ENCODE measurements around the gene MIEF2. TPM values are rescaled to one million over a fixed set of nuclear protein-coding genes. Genes with fewer than 3 reads are reported as not detected.

The MIEF2 gene
- total RNA-seq, 1 experiment from 2014 or later: 11.2 TPM

- no peak overlapping the region for H3K27ac ChIP-seq (ENCODE audit: low read length)
- ChIA-PET CTCF (no interaction called here), POLR2A (no interaction called here)
- H3K27me3 ChIP-seq (ENCODE audit: control insufficient read depth, insufficient read depth, low read length): no peaks in the 10 kb centered on the region
- TF ChIP-seq POLR2AphosphoS5 (IDR thresholded peaks at IDR 0.05; ENCODE audit: low read depth, low read length) (no peak), SIN3A (IDR thresholded peaks at IDR 0.05; ENCODE audit: borderline replicate concordance, insufficient read depth, low read depth, low read length) (no peak), TCF7L2 (IDR thresholded peaks at IDR 0.05; ENCODE audit: low read depth, low read length) (no peak)
- TF ChIP-seq, protein P1, sequence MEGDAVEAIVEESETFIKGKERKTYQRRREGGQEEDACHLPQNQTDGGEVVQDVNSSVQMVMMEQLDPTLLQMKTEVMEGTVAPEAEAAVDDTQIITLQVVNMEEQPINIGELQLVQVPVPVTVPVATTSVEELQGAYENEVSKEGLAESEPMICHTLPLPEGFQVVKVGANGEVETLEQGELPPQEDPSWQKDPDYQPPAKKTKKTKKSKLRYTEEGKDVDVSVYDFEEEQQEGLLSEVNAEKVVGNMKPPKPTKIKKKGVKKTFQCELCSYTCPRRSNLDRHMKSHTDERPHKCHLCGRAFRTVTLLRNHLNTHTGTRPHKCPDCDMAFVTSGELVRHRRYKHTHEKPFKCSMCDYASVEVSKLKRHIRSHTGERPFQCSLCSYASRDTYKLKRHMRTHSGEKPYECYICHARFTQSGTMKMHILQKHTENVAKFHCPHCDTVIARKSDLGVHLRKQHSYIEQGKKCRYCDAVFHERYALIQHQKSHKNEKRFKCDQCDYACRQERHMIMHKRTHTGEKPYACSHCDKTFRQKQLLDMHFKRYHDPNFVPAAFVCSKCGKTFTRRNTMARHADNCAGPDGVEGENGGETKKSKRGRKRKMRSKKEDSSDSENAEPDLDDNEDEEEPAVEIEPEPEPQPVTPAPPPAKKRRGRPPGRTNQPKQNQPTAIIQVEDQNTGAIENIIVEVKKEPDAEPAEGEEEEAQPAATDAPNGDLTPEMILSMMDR (IDR thresholded peaks at IDR 0.05): no peak
- TF ChIP-seq, protein P2, sequence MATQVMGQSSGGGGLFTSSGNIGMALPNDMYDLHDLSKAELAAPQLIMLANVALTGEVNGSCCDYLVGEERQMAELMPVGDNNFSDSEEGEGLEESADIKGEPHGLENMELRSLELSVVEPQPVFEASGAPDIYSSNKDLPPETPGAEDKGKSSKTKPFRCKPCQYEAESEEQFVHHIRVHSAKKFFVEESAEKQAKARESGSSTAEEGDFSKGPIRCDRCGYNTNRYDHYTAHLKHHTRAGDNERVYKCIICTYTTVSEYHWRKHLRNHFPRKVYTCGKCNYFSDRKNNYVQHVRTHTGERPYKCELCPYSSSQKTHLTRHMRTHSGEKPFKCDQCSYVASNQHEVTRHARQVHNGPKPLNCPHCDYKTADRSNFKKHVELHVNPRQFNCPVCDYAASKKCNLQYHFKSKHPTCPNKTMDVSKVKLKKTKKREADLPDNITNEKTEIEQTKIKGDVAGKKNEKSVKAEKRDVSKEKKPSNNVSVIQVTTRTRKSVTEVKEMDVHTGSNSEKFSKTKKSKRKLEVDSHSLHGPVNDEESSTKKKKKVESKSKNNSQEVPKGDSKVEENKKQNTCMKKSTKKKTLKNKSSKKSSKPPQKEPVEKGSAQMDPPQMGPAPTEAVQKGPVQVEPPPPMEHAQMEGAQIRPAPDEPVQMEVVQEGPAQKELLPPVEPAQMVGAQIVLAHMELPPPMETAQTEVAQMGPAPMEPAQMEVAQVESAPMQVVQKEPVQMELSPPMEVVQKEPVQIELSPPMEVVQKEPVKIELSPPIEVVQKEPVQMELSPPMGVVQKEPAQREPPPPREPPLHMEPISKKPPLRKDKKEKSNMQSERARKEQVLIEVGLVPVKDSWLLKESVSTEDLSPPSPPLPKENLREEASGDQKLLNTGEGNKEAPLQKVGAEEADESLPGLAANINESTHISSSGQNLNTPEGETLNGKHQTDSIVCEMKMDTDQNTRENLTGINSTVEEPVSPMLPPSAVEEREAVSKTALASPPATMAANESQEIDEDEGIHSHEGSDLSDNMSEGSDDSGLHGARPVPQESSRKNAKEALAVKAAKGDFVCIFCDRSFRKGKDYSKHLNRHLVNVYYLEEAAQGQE (IDR thresholded peaks at IDR 0.05; ENCODE audit: insufficient read depth in 1 of 2, low read depth in 2 of 2, low read length in 1 of 2): no peak
- H3K9me3 ChIP-seq (ENCODE audit: control insufficient read depth, insufficient read depth, low read depth, low read length): no peaks in the 10 kb centered on the region
- no peak for ATAC-seq
- H3K36me3 ChIP-seq (ENCODE audit: control insufficient read depth, insufficient read depth, low read length): no peaks in the 10 kb centered on the region; the same call in 1 of the 2 replicates
- BruUV-seq (replicated peaks): no TSS peak
- H3K4me1 ChIP-seq (ENCODE audit: control insufficient read depth, insufficient read depth, low read length): peaks cover 6% of the 10 kb centered on the region; the same call in 1 of the 2 replicates
- no peak overlapping the region for H3K4me3 ChIP-seq (ENCODE audit: low read depth in 2 of 2, low read length in 2 of 2)
- in situ Hi-C loops (cut with HindIII; ENCODE audit: low pct_unique_long_range_greater_than_20kb, low sequenced_read_pairs) (no loop called here), intact Hi-C loops (cut with micrococcal nuclease; ENCODE audit: unreplicated experiment) (no loop called here)
- no peak for DNase-seq (ENCODE audit: low read depth, low spot score)
Measured at GRCh38 chr17:18253947-18254821, 6.3 kb upstream of the MIEF2 start.

- Histone ChIP-seq H3K36me3 (ENCODE audit: control insufficient read depth, insufficient read depth, low read length) (no peaks in the 10 kb centered on the region; the same call in 1 of the 2 replicates), H3K9me3 (ENCODE audit: control insufficient read depth, insufficient read depth, low read depth, low read length) (no peaks in the 10 kb centered on the region), H3K4me1 (ENCODE audit: control insufficient read depth, insufficient read depth, low read length) (peaks cover 9% of the 10 kb centered on the region), H3K27ac (ENCODE audit: low read length) (no peak overlapping the region), H3K4me3 (ENCODE audit: low read depth in 2 of 2, low read length in 2 of 2) (no peak overlapping the region), H3K27me3 (ENCODE audit: control insufficient read depth, insufficient read depth, low read length) (no peaks in the 10 kb centered on the region)
- intact Hi-C loops (cut with micrococcal nuclease; ENCODE audit: unreplicated experiment) (no loop called here), in situ Hi-C loops (cut with HindIII; ENCODE audit: low pct_unique_long_range_greater_than_20kb, low sequenced_read_pairs) (no loop called here)
- ChIA-PET POLR2A (no interaction called here), CTCF (no interaction called here)
- ATAC-seq: no peak
- no peak for DNase-seq (ENCODE audit: low read depth, low spot score)
- BruUV-seq (replicated peaks): no TSS peak
- TF ChIP-seq TCF7L2 (IDR thresholded peaks at IDR 0.05; ENCODE audit: low read depth, low read length): no peak
- TF ChIP-seq, protein P2 (IDR thresholded peaks at IDR 0.05; ENCODE audit: insufficient read depth in 1 of 2, low read depth in 2 of 2, low read length in 1 of 2): no peak
- no peak for TF ChIP-seq POLR2AphosphoS5 (IDR thresholded peaks at IDR 0.05; ENCODE audit: low read depth, low read length)
- TF ChIP-seq SIN3A (IDR thresholded peaks at IDR 0.05; ENCODE audit: borderline replicate concordance, insufficient read depth, low read depth, low read length): no peak
- TF ChIP-seq, protein P1 (IDR thresholded peaks at IDR 0.05): no peak; the same call in 1 of the 2 replicates
Measured at GRCh38 chr17:18254888-18255649, 5.4 kb upstream of the MIEF2 start.

Data from Panc1 (cell line).